MM.1S (cell line): ENCODE results near the gene IKBKE.

Experiments used
- CTCF ChIP-seq: fragments of 300-600 bp; sonication (generic); IDR thresholded peaks from 2 replicates; pipeline ENCODE4 v1.5.1; 2016; ENCODE audit warnings: antibody characterized with exemption, low read length, mixed read lengths
- EZH2phosphoT487 ChIP-seq: fragments of 300-600 bp; sonication (generic); IDR thresholded peaks from 2 replicates; pipeline ENCODE4 v1.6.1; 2018; ENCODE audit warnings: antibody characterized with exemption, low read length

GRCh38 chr1:206501881-206502280 is 31.6 kb downstream of the IKBKE start:
- TF ChIP-seq CTCF: no peak
- TF ChIP-seq EZH2phosphoT487: no peak
